Measurements from ENCODE around the gene S100A4.
"Not testable (repeated sequence)": the region's sequence is repeated elsewhere in the genome, so short reads cannot be mapped to it uniquely, and the experiment has no call there.

Gene S100A4

GRCh38 chr1:153532769-153533599 lies 12.6 kb downstream of the S100A4 start:
- peak; percentile 59 to 75 for DNase-seq

DNA sequence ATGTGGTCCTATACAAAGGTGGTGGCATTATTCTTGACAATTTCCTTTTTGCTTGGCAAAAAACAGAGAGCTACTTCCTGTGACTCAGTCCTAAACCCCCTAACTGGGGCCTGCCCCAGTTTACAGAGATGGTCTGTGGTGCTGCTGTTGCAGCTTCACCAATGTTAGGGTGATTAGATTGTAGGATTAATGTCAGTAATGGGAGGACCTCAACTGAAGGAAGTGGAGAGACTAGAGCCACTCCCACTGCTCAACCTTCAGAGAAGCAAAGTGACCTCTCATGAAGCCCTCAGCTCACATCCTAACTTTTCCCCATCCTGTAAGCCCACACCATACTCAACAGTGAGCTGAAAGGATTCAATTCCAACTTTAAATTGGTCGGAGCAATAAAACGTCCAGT lies 13.4 kb downstream of the S100A4 start:
- no peak for DNase-seq

GRCh38 chr1:153531638-153532037 lies 14.0 kb downstream of the S100A4 start:
- DNase-seq, result no peak

DNA sequence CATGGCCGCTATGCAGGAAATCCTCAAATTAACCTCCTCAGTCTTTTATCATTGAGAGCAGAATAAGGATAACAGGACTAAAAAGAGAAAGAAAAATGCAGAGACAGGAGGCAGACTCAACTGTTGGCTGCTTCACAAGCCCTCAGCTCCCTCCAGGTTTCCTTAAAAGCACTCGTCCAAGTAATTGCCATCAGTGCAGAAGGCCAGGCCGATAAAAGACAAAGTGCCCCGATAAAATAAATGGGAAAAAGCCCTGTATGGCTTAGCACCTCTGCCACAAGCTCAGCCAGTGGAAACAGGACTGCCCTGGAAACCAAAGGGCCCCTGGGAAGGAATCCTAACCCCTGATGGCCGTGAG lies 17.9 kb downstream of the S100A4 start:
- DNase-seq, result no peak

DNA sequence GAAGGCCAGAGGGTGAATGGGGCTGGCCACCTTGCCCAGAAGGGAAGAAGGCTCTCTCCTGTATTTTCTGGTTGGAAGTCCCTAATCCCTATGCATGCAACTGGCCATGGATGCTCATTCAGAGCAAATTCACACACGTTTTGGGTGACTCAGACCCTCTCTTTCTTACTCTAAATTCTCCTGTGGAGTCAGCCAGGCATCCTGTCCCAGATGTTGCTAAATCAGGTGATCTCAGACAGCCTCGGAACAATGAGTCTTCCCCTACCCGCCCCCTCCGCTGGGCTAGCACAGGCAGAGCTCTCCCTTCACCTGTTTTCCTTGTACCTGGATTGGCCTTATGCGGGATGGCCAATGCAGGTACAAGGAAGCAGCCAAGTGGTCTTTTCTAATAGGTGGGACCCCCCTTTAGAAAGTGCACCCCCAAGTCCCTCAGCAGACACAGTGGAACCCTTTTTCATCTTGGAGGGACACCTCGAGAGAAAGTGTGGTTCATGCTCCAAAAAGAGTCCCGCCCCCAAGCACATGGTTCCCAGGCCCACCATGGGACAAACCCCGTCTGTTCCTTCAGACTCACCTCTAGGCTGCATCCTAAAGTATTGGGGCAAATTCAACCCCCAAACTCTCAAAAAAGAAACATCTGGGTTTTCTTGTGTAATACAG lies 18.5 kb downstream of the S100A4 start:
- no peak for DNase-seq

DNA sequence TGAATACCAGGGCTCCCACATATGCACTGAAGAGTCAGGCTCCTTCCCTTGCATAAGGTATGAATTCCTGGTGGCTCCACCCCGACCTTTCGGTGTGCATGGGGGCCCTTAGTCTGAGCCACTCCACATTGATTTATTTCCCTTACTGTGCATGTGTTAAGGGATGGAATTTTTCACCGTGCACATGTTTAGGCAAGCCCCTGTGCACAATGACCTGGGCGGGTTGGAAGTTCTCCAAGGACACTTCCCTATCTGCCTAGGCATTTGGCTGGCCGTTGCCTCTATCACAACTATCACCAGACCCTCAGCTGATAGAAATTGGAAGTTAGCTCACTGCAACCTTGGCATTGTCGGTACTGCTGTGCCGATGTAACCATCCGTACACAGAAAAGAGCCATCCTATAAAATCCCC lies 19.5 kb downstream of the S100A4 start:
- no peak for DNase-seq

- no peak for DNase-seq
These were observed 20.4 kb downstream of the S100A4 start for GRCh38 chr1:153525088-153525728.

GRCh38 chr1:153522353-153523048 lies 23.1 kb downstream of the S100A4 start:
- not testable (repeated sequence) for DNase-seq

DNA sequence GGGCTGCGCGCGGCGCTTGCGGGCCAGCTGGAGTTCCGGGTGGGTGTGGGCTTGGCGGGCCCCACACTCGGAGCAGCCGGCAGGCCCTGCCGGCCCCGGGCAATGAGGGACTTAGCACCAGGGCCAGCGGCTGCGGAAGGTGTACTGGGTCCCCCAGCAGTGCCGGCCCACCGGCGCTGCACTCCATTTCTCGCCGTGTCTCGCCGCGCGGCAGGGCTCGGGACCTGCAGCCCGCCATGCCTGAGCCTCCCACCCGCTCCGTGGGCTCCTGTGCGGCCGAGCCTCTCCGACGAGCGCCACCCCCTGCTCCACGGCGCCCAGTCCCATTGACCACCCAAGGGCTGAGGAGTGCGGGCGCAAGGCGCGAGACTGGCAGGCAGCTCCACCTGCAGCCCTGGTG lies 23.8 kb downstream of the S100A4 start:
- not testable (repeated sequence) for DNase-seq

GRCh38 chr1:153520818-153521476 lies 24.7 kb downstream of the S100A4 start:
- no peak for DNase-seq

DNA sequence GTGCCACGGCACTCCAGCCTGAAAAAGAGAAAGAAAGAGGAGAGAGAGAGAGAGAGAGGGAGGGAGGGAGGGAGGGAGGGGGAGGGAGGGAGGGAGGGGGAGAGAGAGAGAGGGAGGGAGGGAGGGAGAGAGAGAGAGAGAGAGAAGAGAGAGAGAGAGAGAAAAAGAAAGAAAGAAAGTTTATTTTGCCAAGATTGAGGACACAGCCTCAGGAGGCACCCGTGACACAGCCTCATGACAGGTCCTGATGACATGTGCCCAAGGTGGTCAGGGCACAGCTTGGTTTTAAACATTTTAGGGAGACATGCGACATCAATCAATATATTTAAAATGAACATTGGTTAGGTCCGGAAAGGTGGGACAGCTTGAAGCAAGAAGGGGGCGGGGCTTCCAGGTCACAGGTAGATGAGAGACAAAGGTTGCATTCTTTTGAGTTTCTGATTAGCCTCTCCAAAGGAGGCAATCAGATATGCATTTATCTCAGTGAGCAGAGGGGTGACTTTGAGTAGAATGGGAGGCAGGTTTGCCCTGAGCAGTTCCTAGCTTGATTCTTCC lies 25.4 kb downstream of the S100A4 start:
- DNase-seq, result not testable (repeated sequence)

GRCh38 chr1:153519242-153519641 lies 26.4 kb downstream of the S100A4 start:
- no peak for DNase-seq

- no peak for DNase-seq
These were observed 29.9 kb downstream of the S100A4 start for GRCh38 chr1:153515504-153516394.

DNA sequence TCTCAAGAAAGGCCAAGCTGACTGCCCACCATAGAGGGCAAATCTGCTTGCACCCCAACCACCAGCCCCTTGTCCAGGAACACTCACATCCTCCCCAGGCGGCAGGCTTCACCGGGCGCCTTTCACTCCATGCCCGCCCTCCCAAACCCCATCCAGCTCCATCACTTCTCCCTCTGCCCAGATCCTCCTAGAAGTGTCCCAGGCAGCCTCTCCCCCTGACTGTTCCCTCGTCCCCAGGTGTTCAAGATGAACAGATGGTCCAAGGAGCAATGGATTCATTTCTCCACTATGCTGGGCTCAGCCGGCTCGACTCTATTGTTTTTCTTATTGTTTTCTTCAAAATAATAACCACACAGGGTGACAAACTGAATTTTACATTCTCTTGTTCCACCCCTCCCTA lies 31.9 kb downstream of the S100A4 start:
- DNase-seq, result no peak

DNA sequence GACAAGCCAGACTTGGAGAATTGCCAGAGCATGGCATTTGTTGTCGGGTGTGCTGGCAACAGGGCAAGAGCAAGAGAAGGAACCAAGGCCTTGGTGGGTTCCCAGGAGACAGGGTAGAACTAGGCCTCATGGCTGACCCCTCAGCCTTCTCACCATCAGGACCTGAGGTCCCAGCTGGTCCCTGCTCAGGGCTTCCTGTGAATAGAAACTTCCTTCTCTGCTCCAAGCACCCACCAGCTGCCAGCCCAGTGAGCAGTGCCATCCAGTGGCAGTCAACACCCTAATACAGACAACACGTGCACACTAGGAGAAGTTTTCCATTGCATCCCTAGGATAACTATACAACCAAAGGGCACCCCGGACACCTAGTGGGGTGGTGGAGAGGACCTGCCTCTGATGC lies 32.6 kb downstream of the S100A4 start:
- no peak for DNase-seq

DNA sequence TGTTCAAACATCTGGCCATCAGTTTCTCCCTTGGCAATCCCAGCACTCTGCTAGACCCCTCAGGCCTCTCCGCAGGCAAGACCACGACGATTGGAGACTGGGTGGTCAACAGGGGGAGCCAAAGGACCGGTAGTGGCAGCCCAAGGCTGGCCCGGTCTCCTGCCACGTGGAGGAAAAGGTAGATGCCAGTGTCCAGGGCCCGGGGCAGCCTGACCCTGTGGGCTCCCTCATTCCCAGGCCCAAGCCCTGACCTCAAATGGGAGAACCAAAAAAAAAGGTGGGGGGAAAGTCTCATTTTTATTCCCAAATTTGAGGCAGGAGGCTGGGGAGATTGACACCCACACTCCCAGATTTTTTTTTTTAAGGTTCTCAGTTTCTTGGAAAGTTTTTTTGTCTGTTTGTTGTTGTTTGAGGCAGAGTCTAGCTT lies 34.6 kb downstream of the S100A4 start:
- peak in 1 of 2 donors; percentile 59 for DNase-seq

DNA sequence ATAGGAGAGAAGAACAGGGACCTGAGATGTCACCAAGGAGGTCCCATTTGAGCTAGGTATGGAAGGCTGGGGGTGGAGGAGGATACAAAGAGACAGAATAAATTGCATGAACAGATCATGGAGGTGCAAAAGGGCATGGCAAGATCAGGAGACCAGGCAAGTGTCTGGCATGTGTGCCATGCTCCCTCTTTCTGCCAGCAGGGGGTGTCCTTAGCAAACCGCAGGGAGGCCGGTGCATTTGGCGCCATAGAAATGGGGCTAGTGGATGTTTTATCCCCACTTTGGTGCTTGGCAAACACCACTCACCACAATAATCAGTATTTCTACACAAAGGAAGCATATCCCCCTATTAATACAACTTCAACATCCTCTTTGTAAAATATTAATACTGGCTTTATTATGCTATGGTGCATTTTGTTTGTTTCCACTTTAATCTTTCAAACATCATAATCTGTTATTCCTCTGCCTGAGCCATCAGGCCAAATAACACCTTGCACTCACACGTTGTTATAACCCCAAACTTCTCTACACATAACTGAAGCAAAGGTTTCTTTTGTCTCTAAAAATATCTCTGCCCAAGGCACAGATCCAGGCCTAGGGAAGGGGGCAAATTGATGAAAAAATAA lies 35.8 kb downstream of the S100A4 start:
- no peak for DNase-seq

GRCh38 chr1:153509036-153509435 lies 36.6 kb downstream of the S100A4 start:
- no peak for DNase-seq

GRCh38 chr1:153507926-153508583 lies 37.6 kb downstream of the S100A4 start:
- DNase-seq, result no peak

GRCh38 chr1:153506831-153507413 lies 38.7 kb downstream of the S100A4 start:
- no peak for DNase-seq
